SH-SY5Y (cell line): ENCODE results near the gene DHCR24.

Experiments used
- GATA2 ChIP-seq: IDR thresholded peaks from 2 replicates; pipeline ENCODE4 v1.6.1; 2011; ENCODE audit warnings: mild to moderate bottlenecking, low read depth, low read length
- GATA3 ChIP-seq: IDR thresholded peaks from 2 replicates; pipeline ENCODE4 v1.6.1; 2011; ENCODE audit warnings: low read depth, mild to moderate bottlenecking, low read length, moderate library complexity

- TF ChIP-seq GATA3: no peak
- TF ChIP-seq GATA2: no peak
These were observed 53.9 kb downstream of the DHCR24 start for GRCh38 chr1:54833121-54833520.
